MCF 10A (cell line): Measurements from ENCODE around the gene NCOA7. TPM values are rescaled to one million over a fixed set of nuclear protein-coding genes. Genes with fewer than 3 reads are reported as not detected.

Experiments
- BruUV-seq: library from RNA; stranded (reverse); fragments of 400-500 nt; replicated peaks from 2 replicates; lab custom pipeline; 2021; lab: Mats Ljungman, UMichigan
- CTCF ChIA-PET: fragments of 300-600 bp; sonication (Branson Sonifier 250); formaldehyde crosslinking; extraction: SDS; loops from one replicate; lab custom pipeline; 2021; ENCODE audit warnings: antibody characterized with exemption, inconsistent platforms; lab: Yijun Ruan, JAX
- POLR2A ChIA-PET: fragments of 300-600, 350-650 bp; sonication (Branson Sonifier 250); formaldehyde crosslinking; extraction: SDS; loops from one replicate; lab custom pipeline; 2020; ENCODE audit warnings: antibody characterized with exemption, inconsistent platforms; lab: Yijun Ruan, JAX
- DNase-seq: peaks from one replicate; pipeline ENCODE4 v3.0.0-alpha.2; 2018; ENCODE audit not compliant: unreplicated experiment
- H3K27ac Mint-ChIP-seq: one replicate; pipeline ENCODE4 v1.8.0; 2022; ENCODE audit warnings: mild to moderate bottlenecking, low read depth, mixed read lengths; ENCODE audit not compliant: unreplicated experiment
- H3K27me3 Mint-ChIP-seq: one replicate; pipeline ENCODE4 v1.8.0; 2022; ENCODE audit warnings: mixed read lengths; ENCODE audit not compliant: insufficient read depth, unreplicated experiment
- H3K36me3 Mint-ChIP-seq: one replicate; pipeline ENCODE4 v1.8.0; 2022; ENCODE audit warnings: mild to moderate bottlenecking, moderate library complexity, mixed read lengths; ENCODE audit not compliant: insufficient read depth, unreplicated experiment
- H3K4me1 Mint-ChIP-seq: one replicate; pipeline ENCODE4 v1.8.0; 2022; ENCODE audit warnings: mixed read lengths; ENCODE audit not compliant: insufficient read depth, unreplicated experiment
- H3K4me3 Mint-ChIP-seq: one replicate; pipeline ENCODE4 v1.8.0; 2022; ENCODE audit warnings: mild to moderate bottlenecking, moderate library complexity, mixed read lengths; ENCODE audit not compliant: unreplicated experiment
- H3K9me3 Mint-ChIP-seq: one replicate; pipeline ENCODE4 v1.8.0; 2022; ENCODE audit warnings: mixed read lengths; ENCODE audit not compliant: unreplicated experiment
- intact Hi-C: fragments of 100-400 bp; cut with micrococcal nuclease; formaldehyde crosslinking; loops from 2 replicates; pipeline ENCODE4 v1.14.1; 2022
- total RNA-seq: library from RNA; stranded (reverse); gene quantifications from 2 replicates; pipeline ENCODE4 v1.2.3, GENCODE V29; 2022
- TF ChIP-seq, protein P1 (sequence below): fragments of 200-600 bp; IDR thresholded peaks from one replicate; pipeline ENCODE4 v1.8.0; 2022; ENCODE audit warnings: antibody characterized with exemption, mild to moderate bottlenecking; ENCODE audit not compliant: unreplicated experiment

NCOA7 gene
- total RNA-seq, 1 experiment from 2014 or later, result 52.3 TPM

DNA sequence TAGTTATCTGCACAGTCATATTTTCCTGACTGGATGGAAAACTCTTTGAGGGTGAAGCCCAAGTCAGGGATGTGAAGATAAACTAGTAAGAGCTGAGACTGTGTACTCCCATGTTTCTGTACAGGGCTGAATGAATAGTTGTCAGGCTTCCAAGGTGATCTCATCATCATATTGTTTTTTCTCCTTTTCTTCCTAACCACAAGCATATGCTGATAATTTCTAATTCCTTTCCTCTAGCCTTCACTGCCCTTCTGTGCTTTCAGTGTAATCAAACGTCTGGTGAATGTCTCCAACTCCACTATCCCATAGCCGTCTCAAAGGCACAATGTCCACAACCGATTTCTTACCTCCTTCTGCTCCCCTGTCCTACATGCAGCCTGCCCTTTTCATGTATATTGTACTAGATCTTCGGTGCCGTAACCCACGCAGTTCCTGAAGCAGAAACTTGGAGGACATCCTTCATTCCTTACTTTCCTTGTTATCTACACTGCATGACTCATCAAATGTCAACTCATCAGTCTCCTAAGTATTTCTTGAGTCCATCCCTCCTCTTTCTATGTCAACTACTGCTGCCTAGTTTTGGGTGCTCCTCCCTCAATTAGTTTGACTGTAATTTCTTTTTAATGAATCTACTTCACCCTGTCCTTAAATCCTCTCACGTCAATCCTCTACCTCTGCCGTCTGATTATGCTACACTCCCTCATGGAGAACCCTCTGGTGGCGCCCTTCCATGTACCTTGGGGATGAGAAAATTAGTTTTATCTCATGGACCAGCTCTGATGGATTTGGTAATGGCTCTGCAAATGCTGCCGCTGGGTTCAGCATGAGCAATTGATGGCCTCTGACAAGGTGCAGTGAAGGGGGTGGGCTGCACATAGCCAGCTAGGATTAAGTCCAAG, 21.9 kb downstream of the NCOA7 start:
- Mint-ChIP-seq H3K4me3 (peak overlapping the region; percentile 58), H3K4me1 (peaks cover 42% of the 10 kb centered on the region), H3K27me3 (no peaks in the 10 kb centered on the region), H3K36me3 (peaks cover 18% of the 10 kb centered on the region), H3K9me3 (no peaks in the 10 kb centered on the region), H3K27ac (peak overlapping the region; percentile 50)
- CTCF ChIA-PET, result interaction anchor here (0.8 kb wide), 1 partner anchor 22 kb away, joined by 7 read pairs; no protein-coding TSS in a partner anchor
- POLR2A ChIA-PET, result interaction anchor here (0.6 to 1.2 kb wide), 5 partner anchors 19 to 659 kb away, joined by 3 to 4 read pairs (median 4); partner anchors contain the start of genes NCOA7 and TPD52L1
- peak; percentile 75 for DNase-seq
- TF ChIP-seq, protein P1, sequence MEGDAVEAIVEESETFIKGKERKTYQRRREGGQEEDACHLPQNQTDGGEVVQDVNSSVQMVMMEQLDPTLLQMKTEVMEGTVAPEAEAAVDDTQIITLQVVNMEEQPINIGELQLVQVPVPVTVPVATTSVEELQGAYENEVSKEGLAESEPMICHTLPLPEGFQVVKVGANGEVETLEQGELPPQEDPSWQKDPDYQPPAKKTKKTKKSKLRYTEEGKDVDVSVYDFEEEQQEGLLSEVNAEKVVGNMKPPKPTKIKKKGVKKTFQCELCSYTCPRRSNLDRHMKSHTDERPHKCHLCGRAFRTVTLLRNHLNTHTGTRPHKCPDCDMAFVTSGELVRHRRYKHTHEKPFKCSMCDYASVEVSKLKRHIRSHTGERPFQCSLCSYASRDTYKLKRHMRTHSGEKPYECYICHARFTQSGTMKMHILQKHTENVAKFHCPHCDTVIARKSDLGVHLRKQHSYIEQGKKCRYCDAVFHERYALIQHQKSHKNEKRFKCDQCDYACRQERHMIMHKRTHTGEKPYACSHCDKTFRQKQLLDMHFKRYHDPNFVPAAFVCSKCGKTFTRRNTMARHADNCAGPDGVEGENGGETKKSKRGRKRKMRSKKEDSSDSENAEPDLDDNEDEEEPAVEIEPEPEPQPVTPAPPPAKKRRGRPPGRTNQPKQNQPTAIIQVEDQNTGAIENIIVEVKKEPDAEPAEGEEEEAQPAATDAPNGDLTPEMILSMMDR, result no peak
- intact Hi-C loops, result no loop called here
- BruUV-seq, result no TSS peak

GRCh38 chr6:125814481-125814880, 23.7 kb downstream of the NCOA7 start:
- Mint-ChIP-seq H3K4me3 (no peak overlapping the region), H3K9me3 (no peaks in the 10 kb centered on the region), H3K36me3 (peaks cover 20% of the 10 kb centered on the region), H3K27me3 (no peaks in the 10 kb centered on the region), H3K27ac (peak overlapping the region; percentile 47), H3K4me1 (peaks cover 43% of the 10 kb centered on the region)
- TF ChIP-seq, protein P1, result no peak
- BruUV-seq, result no TSS peak
- DNase-seq, result no peak
- intact Hi-C loops, result no loop called here
- ChIA-PET CTCF (interaction anchor here (0.7 to 2.3 kb wide), 2 partner anchors 23 to 845 kb away, joined by 4 to 6 read pairs; partner anchors contain the start of gene NCOA7), POLR2A (interaction anchor here (1.0 to 1.4 kb wide), 2 partner anchors 17 to 144 kb away, joined by 3 to 4 read pairs; no protein-coding TSS in a partner anchor)

DNA sequence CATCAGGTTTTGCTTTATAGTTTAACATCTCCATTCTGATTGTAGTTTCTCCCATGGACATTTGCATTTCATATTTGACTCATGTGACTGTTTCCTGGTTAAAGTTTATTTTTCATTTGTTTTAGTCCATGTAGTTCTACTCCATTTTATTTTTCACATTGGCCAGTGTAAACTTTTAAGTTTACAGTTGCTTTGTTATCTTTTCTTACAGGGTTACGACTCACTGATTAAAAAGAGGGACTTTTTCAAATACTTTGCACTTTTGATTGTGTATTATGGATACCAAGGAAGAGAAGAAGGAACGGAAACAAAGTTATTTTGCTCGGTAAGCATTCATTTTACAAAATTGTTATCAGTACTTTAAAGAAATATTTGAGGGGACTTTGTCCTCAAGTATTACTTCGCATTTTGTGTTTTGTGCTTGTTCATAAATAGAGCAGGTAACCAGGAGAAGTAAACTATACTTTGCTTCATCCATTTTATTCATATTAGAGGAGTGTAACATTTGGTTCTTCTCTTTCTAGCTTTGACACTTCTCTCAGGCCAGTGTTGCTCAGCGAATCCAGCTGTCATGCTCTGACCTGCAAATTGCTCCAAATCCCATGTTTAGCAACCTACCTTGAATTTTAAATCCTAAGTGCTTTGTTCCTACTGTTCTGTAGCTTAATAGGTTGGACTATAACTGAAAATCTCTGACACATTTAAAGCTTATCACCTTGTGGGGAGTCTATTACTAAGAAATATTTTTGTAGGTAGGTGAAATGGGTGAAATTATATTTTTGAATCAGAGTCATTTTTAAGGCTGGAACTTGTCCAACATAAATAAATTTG, 24.5 kb downstream of the NCOA7 start:
- CTCF ChIA-PET, result interaction anchor here (0.5 to 2.3 kb wide), 4 partner anchors 13 to 24 kb away, joined by 3 to 6 read pairs (median 3); partner anchors contain the start of gene NCOA7
- peaks cover 43% of the 10 kb centered on the region for H3K4me1 Mint-ChIP-seq
- H3K4me3 Mint-ChIP-seq, result no peak overlapping the region

More for the DNA sequence above, 24.5 kb downstream of the NCOA7 start:
- no TSS peak for BruUV-seq
- POLR2A ChIA-PET, result interaction anchor here (0.5 to 1.0 kb wide), 6 partner anchors 11 to 1742 kb away, joined by 3 to 5 read pairs (median 4); no protein-coding TSS in a partner anchor
- no peak for DNase-seq
- Mint-ChIP-seq H3K27ac (peak overlapping the region; percentile 47), H3K36me3 (peaks cover 25% of the 10 kb centered on the region), H3K27me3 (no peaks in the 10 kb centered on the region), H3K9me3 (no peaks in the 10 kb centered on the region)
- intact Hi-C loops, result no loop called here
- TF ChIP-seq, protein P1, result no peak
